CD4-positive, alpha-beta T cell (primary cell): ENCODE measurements around the gene FAM170B. TPM values are rescaled to one million over a fixed set of nuclear protein-coding genes. Genes with fewer than 3 reads are reported as not detected.

Experiments used
- ATAC-seq: fragments of 200-7000 bp; cut with Tn5 transposase; one replicate; pipeline ENCODE4 v1.10.0; 2022; ENCODE audit warnings: mild to moderate bottlenecking; ENCODE audit not compliant: poor library complexity
- CTCF ChIA-PET: fragments of 350-600 bp; sonication (Branson Sonifier 250); formaldehyde crosslinking; loops from one replicate; lab custom pipeline; 2021; ENCODE audit warnings: antibody characterized with exemption, inconsistent platforms; lab: Charles Lee
- POLR2A ChIA-PET: fragments of 350-600 bp; sonication (Branson Sonifier 250); formaldehyde crosslinking; loops from one replicate; lab custom pipeline; 2021; ENCODE audit warnings: antibody characterized with exemption, inconsistent platforms; lab: Charles Lee
- DNase-seq, 14 experiments: peaks; one replicate each; pipeline ENCODE4 v3.0.0-alpha.2; 2013 to 2020; ENCODE audit warnings: mixed read lengths in 2 of 14
- H3K27ac ChIP-seq, 2 donors: one replicate each; pipeline versions ENCODE4 v1.5.1 to v1.7.0; 2013; ENCODE audit warnings: low read length in 2 of 2, low read depth in 1 of 2, mild to moderate bottlenecking in 1 of 2
- H3K27me3 ChIP-seq, 2 experiments: 1 replicate in 1 of 2; 2 replicates in 1 of 2; pipeline versions ENCODE4 v1.6.1 to v1.7.0; 2013; ENCODE audit warnings: low read length in 2 of 2, control low read depth in 1 of 2, mild to moderate bottlenecking in 1 of 2, moderate library complexity in 1 of 2; ENCODE audit not compliant: insufficient read depth in 2 of 2, control insufficient read depth in 1 of 2
- H3K36me3 ChIP-seq: one replicate; pipeline ENCODE4 v1.6.1; 2013; ENCODE audit warnings: low read length, control low read depth; ENCODE audit not compliant: insufficient read depth
- H3K4me1 ChIP-seq: one replicate; pipeline ENCODE4 v1.6.1; 2013; ENCODE audit warnings: low read length, control low read depth; ENCODE audit not compliant: insufficient read depth
- H3K4me3 ChIP-seq: one replicate; pipeline ENCODE4 v1.5.1; 2013; ENCODE audit warnings: mild to moderate bottlenecking, low read length, moderate library complexity
- H3K9me3 ChIP-seq, 2 experiments: 1 replicate in 1 of 2; 2 replicates in 1 of 2; pipeline versions ENCODE4 v1.6.1 to v1.7.0; 2013; ENCODE audit warnings: low read length in 2 of 2, mild to moderate bottlenecking in 2 of 2, control low read depth in 1 of 2, moderate library complexity in 1 of 2; ENCODE audit not compliant: control insufficient read depth in 1 of 2, insufficient read depth in 1 of 2
- H3K27ac Mint-ChIP-seq: one replicate; pipeline ENCODE4 v1.8.0; 2020; ENCODE audit warnings: mixed read lengths
- H3K27me3 Mint-ChIP-seq: one replicate; pipeline ENCODE4 v1.8.0; 2021; ENCODE audit warnings: mixed read lengths
- H3K36me3 Mint-ChIP-seq: one replicate; pipeline ENCODE4 v1.8.0; 2021; ENCODE audit warnings: low read depth, mixed read lengths
- H3K4me1 Mint-ChIP-seq: one replicate; pipeline ENCODE4 v1.8.0; 2021; ENCODE audit warnings: low read depth, mixed read lengths
- H3K4me3 Mint-ChIP-seq: one replicate; pipeline ENCODE4 v1.8.0; 2020; ENCODE audit warnings: mild to moderate bottlenecking, mixed read lengths
- H3K9me3 Mint-ChIP-seq: one replicate; pipeline ENCODE4 v1.8.0; 2020; ENCODE audit warnings: mixed read lengths
- intact Hi-C, 2 experiments: fragments of 100-400 bp; cut with DNase I in 1 of 2; cut with micrococcal nuclease in 1 of 2; formaldehyde crosslinking; loops; one replicate each; pipeline versions ENCODE4 v1.15.1 to v1.9.0; 2023 to 2025; cut with DNase I, micrococcal nuclease
- polyA plus RNA-seq, 2 donors: library from polyadenylated mRNA; unstranded; fragments of 120-200 nt; gene quantifications; one replicate each; pipeline ENCODE4 v1.2.1, GENCODE V29; 2013
- total RNA-seq, 174 experiments: library from RNA in 2 of 174; stranded (reverse) in 2 of 174; gene quantifications; one replicate each; pipeline ENCODE4 v1.2.3 and lab custom pipeline; 2021 to 2026
- TF ChIP-seq, protein P1 (sequence below): fragments of 200-600 bp; IDR thresholded peaks from one replicate; pipeline ENCODE4 v1.8.0; 2022; ENCODE audit warnings: antibody characterized with exemption, mild to moderate bottlenecking

FAM170B gene
- total RNA-seq (not detected), total RNA-seq (lab: John Stamatoyannopoulos, UW) (0 to 0.26 (median 0) reads per million in 172 experiments)
- polyA plus RNA-seq (2013, experiment 1 of 2): not detected
- not detected for polyA plus RNA-seq (2013, experiment 2 of 2)

DNA sequence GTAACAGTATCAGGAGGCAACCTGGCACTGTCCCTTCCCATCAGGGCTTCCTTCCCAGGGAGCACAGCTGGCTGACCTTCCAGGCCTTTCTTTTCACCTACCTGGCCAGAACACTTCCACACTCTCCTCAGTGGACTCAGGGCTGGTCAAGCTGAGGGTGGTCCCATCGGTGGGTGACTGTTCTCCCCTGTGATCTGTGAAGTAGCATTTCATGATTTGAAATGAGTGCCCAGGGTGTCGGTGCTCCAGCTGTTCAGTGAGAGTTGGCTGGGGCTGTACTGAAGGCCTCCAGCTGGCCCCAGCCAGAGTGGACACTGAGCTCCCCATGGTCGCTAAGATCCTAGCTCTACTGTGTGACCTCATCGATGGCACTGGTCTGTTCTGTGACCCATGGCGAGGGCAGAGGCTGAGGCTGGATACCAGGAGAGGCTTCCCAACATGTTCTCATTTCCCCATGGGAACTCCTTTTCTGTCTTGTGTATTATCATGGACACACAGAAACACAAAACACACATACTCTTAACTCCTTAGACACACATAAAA lies at the start of gene FAM170B:
FAM170B (minus strand) TSS at position 316 of the 543 bp plus-strand sequence; CDS start at position 213, 103 bp downstream.
- Mint-ChIP-seq H3K27ac (no peak within 1 kb of the TSS), H3K4me3 (no peak within 1 kb of the TSS), H3K9me3 (peaks cover 2% of the 10 kb centered on the region), H3K4me1 (peaks cover 6% of the 10 kb centered on the region), H3K36me3 (no peaks in the 10 kb centered on the region), H3K27me3 (peaks cover 35% of the 10 kb centered on the region)
- DNase-seq (no peak), ATAC-seq (no peak)
- Histone ChIP-seq H3K36me3 (no peaks in the 10 kb centered on the region), H3K4me1 (no peaks in the 10 kb centered on the region), H3K4me3 (no peak within 1 kb of the TSS), H3K27ac (no peak within 1 kb of the TSS), H3K27me3 (no peaks in the 10 kb centered on the region), H3K9me3 (peaks cover 0 to 5% of the 10 kb centered on the region in 2 experiments)
- POLR2A ChIA-PET: no interaction called here
- CTCF ChIA-PET: no interaction called here
- intact Hi-C loops: no loop called here
- TF ChIP-seq, protein P1, sequence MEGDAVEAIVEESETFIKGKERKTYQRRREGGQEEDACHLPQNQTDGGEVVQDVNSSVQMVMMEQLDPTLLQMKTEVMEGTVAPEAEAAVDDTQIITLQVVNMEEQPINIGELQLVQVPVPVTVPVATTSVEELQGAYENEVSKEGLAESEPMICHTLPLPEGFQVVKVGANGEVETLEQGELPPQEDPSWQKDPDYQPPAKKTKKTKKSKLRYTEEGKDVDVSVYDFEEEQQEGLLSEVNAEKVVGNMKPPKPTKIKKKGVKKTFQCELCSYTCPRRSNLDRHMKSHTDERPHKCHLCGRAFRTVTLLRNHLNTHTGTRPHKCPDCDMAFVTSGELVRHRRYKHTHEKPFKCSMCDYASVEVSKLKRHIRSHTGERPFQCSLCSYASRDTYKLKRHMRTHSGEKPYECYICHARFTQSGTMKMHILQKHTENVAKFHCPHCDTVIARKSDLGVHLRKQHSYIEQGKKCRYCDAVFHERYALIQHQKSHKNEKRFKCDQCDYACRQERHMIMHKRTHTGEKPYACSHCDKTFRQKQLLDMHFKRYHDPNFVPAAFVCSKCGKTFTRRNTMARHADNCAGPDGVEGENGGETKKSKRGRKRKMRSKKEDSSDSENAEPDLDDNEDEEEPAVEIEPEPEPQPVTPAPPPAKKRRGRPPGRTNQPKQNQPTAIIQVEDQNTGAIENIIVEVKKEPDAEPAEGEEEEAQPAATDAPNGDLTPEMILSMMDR: no peak

DNA sequence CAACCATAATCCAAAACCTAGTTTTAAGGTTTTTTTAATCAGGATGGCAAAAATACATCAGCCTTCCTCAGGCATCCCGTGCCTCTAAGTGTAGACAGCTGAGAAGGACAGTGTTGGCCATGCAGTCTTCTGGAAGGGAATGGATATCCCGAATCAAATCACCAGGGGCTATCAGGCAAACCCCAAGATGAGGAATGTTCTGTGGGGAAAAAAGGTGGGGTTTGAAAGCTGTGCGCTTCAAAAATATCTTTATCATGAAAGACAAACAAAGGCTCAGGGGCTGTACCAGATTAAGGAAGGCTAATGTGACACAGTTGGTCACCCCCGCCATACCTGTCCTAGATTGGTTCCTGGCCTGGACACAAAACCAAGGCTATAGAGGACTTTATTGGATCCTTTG lies 49.0 kb upstream of the FAM170B start:
- Histone ChIP-seq H3K9me3 (no peaks in the 10 kb centered on the region), H3K27ac (no peak overlapping the region), H3K4me3 (no peak overlapping the region), H3K4me1 (peaks cover 25% of the 10 kb centered on the region), H3K36me3 (no peaks in the 10 kb centered on the region), H3K27me3 (no peaks in the 10 kb centered on the region)
- Mint-ChIP-seq H3K4me3 (no peak overlapping the region), H3K27ac (no peak overlapping the region), H3K27me3 (no peaks in the 10 kb centered on the region), H3K9me3 (no peaks in the 10 kb centered on the region), H3K4me1 (peaks cover 29% of the 10 kb centered on the region), H3K36me3 (no peaks in the 10 kb centered on the region)
- DNase-seq (no peak), ATAC-seq (no peak)
- ChIA-PET CTCF (no interaction called here), POLR2A (interaction anchor here (0.6 to 0.7 kb wide), 2 partner anchors 18 to 228 kb away, joined by 3 read pairs; no protein-coding TSS in a partner anchor)
- intact Hi-C loops: no loop called here
- TF ChIP-seq, protein P1: no peak

- intact Hi-C loops: no loop called here
These were observed 46.6 kb upstream of the FAM170B start for GRCh38 chr10:49180444-49180860.

More at GRCh38 chr10:49180444-49180860, 46.6 kb upstream of the FAM170B start:
- Mint-ChIP-seq H3K9me3 (no peaks in the 10 kb centered on the region), H3K27ac (peak overlapping the region; percentile 2), H3K36me3 (no peaks in the 10 kb centered on the region), H3K4me1 (peaks cover 36% of the 10 kb centered on the region), H3K27me3 (no peaks in the 10 kb centered on the region), H3K4me3 (no peak overlapping the region)
- ATAC-seq: no peak
- H3K4me3 ChIP-seq: no peak overlapping the region
- peak overlapping the region in 1 of 2 donors; percentile 20 for H3K27ac ChIP-seq
- ChIA-PET CTCF (no interaction called here), POLR2A (no interaction called here)
- H3K4me1 ChIP-seq: peaks cover 41% of the 10 kb centered on the region
- H3K27me3 ChIP-seq: no peaks in the 10 kb centered on the region
- H3K9me3 ChIP-seq: peaks cover 0 to 7% of the 10 kb centered on the region in 2 experiments
- DNase-seq: peak in 1 of 14 experiments; percentile 30
- TF ChIP-seq, protein P1: no peak
- H3K36me3 ChIP-seq: no peaks in the 10 kb centered on the region
